Skeletal muscle tissue (tissue), 4 donors: ENCODE data around the gene ZNF638. TPM values are rescaled to one million over a fixed set of nuclear protein-coding genes. Genes with fewer than 3 reads are reported as not detected.

Source experiments
- H3K27ac ChIP-seq: one replicate; pipeline ENCODE4 v1.7.0; 2013; ENCODE audit warnings: mild to moderate bottlenecking, low read depth, low read length, inconsistent platforms
- H3K27me3 ChIP-seq, 3 donors: one replicate each; pipeline ENCODE4 v1.7.0; 2013; ENCODE audit warnings: low read length in 3 of 3; ENCODE audit not compliant: control insufficient read depth in 3 of 3, insufficient read depth in 3 of 3
- H3K36me3 ChIP-seq, 3 donors: one replicate each; pipeline ENCODE4 v1.7.0; 2013; ENCODE audit warnings: low read length in 3 of 3; ENCODE audit not compliant: control insufficient read depth in 3 of 3, insufficient read depth in 3 of 3
- H3K4me1 ChIP-seq, 3 donors: one replicate each; pipeline ENCODE4 v1.7.0; 2013; ENCODE audit warnings: low read length in 3 of 3, mild to moderate bottlenecking in 3 of 3; ENCODE audit not compliant: control insufficient read depth in 3 of 3, insufficient read depth in 3 of 3
- H3K4me3 ChIP-seq, 3 donors: one replicate each; pipeline ENCODE4 v1.7.0; 2013; ENCODE audit warnings: low read length in 3 of 3
- H3K9ac ChIP-seq, 3 donors: one replicate each; pipeline ENCODE4 v1.7.0; 2013; ENCODE audit warnings: low read length in 3 of 3, mild to moderate bottlenecking in 3 of 3, moderate library complexity in 2 of 3, low read depth in 1 of 3
- H3K9me3 ChIP-seq, 3 donors: one replicate each; pipeline ENCODE4 v1.7.0; 2013; ENCODE audit warnings: low read length in 3 of 3; ENCODE audit not compliant: control insufficient read depth in 3 of 3
- total RNA-seq: library from RNA; depleted of rRNA; stranded (reverse); fragments of >200 nt; gene quantifications from one replicate; pipeline ENCODE4 v1.2.3, GENCODE V29; 2014
- donor health status: Osteomylitis.

ZNF638 gene, protein sequence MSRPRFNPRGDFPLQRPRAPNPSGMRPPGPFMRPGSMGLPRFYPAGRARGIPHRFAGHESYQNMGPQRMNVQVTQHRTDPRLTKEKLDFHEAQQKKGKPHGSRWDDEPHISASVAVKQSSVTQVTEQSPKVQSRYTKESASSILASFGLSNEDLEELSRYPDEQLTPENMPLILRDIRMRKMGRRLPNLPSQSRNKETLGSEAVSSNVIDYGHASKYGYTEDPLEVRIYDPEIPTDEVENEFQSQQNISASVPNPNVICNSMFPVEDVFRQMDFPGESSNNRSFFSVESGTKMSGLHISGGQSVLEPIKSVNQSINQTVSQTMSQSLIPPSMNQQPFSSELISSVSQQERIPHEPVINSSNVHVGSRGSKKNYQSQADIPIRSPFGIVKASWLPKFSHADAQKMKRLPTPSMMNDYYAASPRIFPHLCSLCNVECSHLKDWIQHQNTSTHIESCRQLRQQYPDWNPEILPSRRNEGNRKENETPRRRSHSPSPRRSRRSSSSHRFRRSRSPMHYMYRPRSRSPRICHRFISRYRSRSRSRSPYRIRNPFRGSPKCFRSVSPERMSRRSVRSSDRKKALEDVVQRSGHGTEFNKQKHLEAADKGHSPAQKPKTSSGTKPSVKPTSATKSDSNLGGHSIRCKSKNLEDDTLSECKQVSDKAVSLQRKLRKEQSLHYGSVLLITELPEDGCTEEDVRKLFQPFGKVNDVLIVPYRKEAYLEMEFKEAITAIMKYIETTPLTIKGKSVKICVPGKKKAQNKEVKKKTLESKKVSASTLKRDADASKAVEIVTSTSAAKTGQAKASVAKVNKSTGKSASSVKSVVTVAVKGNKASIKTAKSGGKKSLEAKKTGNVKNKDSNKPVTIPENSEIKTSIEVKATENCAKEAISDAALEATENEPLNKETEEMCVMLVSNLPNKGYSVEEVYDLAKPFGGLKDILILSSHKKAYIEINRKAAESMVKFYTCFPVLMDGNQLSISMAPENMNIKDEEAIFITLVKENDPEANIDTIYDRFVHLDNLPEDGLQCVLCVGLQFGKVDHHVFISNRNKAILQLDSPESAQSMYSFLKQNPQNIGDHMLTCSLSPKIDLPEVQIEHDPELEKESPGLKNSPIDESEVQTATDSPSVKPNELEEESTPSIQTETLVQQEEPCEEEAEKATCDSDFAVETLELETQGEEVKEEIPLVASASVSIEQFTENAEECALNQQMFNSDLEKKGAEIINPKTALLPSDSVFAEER (N-terminal part only)
- 187 TPM for total RNA-seq

DNA sequence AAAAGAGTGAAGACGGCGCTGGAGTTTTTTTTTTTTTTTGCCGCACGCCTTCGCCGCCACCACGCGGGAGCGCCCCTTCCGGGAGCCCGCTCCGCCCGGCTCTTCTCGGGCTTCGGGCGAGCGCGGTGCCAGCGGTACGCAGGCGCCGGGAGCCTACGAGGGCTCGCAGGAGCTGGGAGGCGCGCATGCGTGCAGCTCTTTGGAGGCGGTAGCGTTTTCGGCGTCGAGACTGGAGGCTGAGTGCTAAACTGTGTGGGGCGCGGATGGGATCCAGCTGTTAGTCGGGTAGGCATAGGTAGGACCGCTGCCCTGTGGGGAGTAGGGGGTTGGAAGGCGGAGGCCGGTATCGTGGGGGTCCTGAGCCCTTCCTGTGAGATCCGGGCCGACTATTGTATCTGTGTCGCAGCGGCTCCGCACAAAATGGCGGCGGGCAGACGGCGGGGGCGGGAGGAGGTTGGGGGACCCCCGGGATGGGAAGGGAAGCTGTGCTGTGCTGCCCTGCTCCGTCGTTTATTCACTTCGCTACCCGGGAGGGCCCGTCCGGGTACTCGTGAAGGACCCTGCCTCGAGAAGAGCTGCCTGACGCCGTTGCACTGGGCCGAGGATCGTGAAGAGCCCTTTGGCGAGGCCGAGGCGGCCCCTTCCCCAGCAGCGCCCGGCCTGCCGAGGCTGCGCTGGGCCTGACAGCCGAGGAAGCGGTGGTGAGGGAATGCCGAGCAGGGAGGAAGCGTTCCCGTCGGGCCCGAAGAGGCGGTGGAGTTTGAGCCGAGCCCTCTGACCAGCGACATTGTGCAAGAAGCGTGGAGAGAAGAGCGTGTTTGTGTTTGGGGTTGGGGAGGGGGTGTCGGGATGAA is at the start of gene ZNF638:
Gene ZNF638, plus strand, starts transcription at position 202 of the 854 bp plus-strand sequence. CDS start 17,173 bp downstream, outside the sequence.
- peaks cover 0 to 3% (median 0%) of the 10 kb centered on the region in 3 donors for H3K36me3 ChIP-seq
- H3K9ac ChIP-seq: peak within 1 kb of the TSS; percentile 99 to 100 (median 99)
- no peaks in the 10 kb centered on the region for H3K27me3 ChIP-seq
- H3K4me1 ChIP-seq: peaks cover 11 to 17% (median 17%) of the 10 kb centered on the region in 3 donors
- H3K9me3 ChIP-seq: no peaks in the 10 kb centered on the region
- peak within 1 kb of the TSS; percentile 93 to 99 (median 98) for H3K4me3 ChIP-seq
- peak within 1 kb of the TSS; percentile 96 for H3K27ac ChIP-seq

DNA sequence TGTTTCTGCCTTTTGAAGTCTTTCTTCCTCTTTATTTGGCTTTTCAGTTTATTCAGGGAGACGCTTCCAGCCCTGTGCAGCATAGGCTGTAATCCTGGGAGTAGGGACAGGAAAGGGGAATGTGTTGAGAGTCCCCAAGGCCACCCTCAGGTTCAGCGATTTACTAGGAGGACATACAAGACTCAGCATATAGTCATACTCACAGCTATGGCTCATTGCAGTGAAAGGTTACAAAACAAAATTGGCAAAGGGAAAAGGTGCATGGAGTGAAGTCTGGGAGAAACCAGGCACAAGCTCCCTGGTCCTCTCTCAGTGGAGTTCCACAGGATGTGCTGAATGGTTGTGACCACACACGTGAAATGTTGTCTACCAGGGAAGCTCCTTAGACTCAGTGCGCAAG is 49.6 kb upstream of the ZNF638 start:
- H3K27me3 ChIP-seq: peaks cover 0 to 2% (median 0%) of the 10 kb centered on the region in 3 donors
- H3K9ac ChIP-seq: no peak overlapping the region
- no peaks in the 10 kb centered on the region for H3K36me3 ChIP-seq
- peak overlapping the region in 1 of 3 donors; percentile 15 for H3K4me3 ChIP-seq
- H3K4me1 ChIP-seq: peaks cover 25 to 37% (median 26%) of the 10 kb centered on the region in 3 donors
- peak overlapping the region; percentile 33 for H3K27ac ChIP-seq
- H3K9me3 ChIP-seq: no peaks in the 10 kb centered on the region

DNA sequence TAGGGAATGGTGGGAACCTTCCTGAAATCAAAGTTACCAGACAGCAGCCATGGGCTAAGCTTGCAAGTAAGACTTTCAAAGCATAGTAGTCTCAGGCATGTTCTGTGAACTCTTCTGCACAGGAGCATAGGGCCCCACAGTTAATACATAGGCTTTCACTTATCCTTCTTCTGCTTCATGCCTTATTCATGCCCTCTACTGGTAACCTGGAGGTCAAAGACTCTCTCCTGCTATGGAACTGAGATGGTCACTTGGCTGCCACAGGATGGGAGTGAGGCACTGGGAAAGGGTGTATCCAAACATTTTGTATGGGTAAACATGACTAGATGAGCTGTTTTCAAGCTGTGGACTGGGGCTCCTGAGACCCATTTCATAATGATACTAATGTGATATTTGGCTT is 49.1 kb upstream of the ZNF638 start:
- Histone ChIP-seq H3K4me1 (peaks cover 20 to 36% (median 25%) of the 10 kb centered on the region in 3 donors), H3K36me3 (no peaks in the 10 kb centered on the region), H3K4me3 (peak overlapping the region in 1 of 3 donors; percentile 15), H3K9ac (no peak overlapping the region), H3K27ac (peak overlapping the region; percentile 33), H3K27me3 (peaks cover 0 to 2% (median 0%) of the 10 kb centered on the region in 3 donors), H3K9me3 (no peaks in the 10 kb centered on the region)

DNA sequence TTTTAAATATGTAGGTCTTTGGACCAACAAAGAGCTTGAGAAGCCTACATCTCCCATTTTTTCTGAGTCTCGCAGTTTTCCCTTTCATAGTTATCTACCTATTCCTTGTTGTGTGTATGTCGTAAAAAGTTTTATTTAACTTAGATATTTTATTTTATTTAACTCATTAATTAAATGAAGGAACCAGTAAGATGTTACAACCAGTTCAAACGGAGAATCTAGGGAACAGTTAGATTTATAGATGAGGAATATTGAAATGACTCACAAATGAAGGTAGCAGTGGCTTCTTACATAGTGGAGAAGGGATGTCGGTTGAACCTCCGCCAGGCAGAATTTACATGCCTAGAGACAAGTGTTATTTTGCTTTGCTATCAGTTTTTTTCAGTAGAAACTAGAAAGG is 48.5 kb upstream of the ZNF638 start:
- H3K9me3 ChIP-seq: no peaks in the 10 kb centered on the region
- no peak overlapping the region for H3K9ac ChIP-seq
- no peak overlapping the region for H3K4me3 ChIP-seq
- H3K4me1 ChIP-seq: peaks cover 14 to 34% (median 25%) of the 10 kb centered on the region in 3 donors
- H3K36me3 ChIP-seq: no peaks in the 10 kb centered on the region
- peaks cover 0 to 2% (median 0%) of the 10 kb centered on the region in 3 donors for H3K27me3 ChIP-seq
- no peak overlapping the region for H3K27ac ChIP-seq

DNA sequence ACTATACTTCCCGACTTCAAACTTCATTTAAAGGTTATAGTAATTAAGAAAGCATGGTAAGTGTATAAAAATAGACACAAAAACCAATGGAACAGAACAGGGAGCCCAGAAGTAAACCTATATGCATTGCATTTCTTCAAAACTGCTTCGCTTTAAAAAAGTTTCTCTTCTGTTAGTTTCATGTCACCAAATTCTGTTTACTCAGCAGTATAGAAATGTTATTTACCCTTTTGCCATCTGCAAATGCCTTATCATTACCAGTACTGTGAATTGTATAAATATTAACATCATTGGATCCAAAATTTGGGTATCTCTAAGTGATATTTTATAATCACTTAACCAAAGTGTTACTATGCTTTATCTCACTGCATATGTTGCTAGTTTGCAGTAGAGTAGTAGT is 45.9 kb upstream of the ZNF638 start:
- Histone ChIP-seq H3K4me3 (no peak overlapping the region), H3K36me3 (no peaks in the 10 kb centered on the region), H3K27ac (no peak overlapping the region), H3K9me3 (no peaks in the 10 kb centered on the region), H3K4me1 (peaks cover 3 to 29% (median 20%) of the 10 kb centered on the region in 3 donors), H3K9ac (no peak overlapping the region), H3K27me3 (no peaks in the 10 kb centered on the region)

DNA sequence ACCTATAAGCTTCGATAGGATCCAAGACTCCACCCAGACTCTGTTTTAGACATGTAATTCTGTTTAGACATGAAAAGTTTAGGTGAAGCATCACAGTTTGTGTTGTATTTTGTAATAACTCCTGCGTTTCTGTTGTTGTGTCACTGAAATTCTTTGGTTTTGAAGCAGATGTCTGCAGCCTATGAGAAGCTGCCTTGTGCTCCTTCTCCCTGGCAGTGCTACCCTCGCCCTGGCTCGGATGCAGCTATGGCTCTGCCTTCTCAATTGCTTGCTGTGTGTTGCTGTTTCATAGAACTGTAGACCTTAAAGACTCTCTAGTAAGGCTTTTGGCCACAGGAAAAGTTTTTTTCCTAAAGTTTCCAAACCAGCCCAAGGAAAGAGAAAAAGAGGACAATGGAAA is 40.2 kb upstream of the ZNF638 start:
- no peak overlapping the region for H3K27ac ChIP-seq
- no peaks in the 10 kb centered on the region for H3K27me3 ChIP-seq
- no peak overlapping the region for H3K9ac ChIP-seq
- no peaks in the 10 kb centered on the region for H3K36me3 ChIP-seq
- no peaks in the 10 kb centered on the region for H3K9me3 ChIP-seq
- no peak overlapping the region for H3K4me3 ChIP-seq
- H3K4me1 ChIP-seq: peaks cover 3 to 12% (median 7%) of the 10 kb centered on the region in 3 donors

DNA sequence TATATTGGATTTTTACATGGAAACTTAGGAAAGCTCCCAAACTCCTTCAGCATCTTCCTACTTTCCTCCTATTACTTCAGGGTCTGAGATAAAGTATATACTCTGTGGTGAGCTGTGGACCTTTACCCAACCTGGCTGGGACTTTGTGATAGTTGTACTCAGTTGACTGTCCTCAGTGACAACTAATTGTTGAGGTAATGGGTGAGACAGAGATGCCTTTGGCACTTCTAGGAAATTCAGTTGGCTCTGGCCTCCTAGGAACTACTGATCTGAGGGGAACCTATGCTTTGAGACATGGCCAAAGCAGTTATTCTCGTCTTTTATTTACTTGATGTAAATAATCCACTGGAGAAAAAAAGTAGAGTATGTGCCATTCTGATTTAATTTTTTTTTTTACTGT is 39.4 kb upstream of the ZNF638 start:
- no peaks in the 10 kb centered on the region for H3K27me3 ChIP-seq
- no peak overlapping the region for H3K4me3 ChIP-seq
- no peak overlapping the region for H3K27ac ChIP-seq
- H3K9ac ChIP-seq: no peak overlapping the region
- H3K4me1 ChIP-seq: peaks cover 3 to 9% (median 7%) of the 10 kb centered on the region in 3 donors
- no peaks in the 10 kb centered on the region for H3K9me3 ChIP-seq
- H3K36me3 ChIP-seq: no peaks in the 10 kb centered on the region

DNA sequence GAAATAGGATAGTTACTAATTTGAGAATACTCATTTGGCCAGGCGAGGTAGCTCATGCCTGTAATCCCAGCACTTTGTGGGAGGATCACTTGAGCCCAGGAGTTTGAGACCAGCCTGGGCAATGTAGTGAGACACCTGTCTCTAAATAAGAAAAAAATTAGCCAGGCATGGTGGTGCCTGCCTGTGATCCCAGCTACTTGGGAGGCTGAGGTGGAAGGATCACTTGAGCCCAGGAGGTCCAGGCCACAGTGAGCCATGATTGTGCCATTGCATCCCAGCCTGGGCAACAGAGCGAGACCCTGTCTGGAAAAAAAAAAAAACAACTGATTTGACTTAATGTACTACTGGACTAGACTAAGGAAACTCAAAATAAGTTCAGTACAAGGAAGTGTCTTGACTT is 32.7 kb upstream of the ZNF638 start:
- no peaks in the 10 kb centered on the region for H3K36me3 ChIP-seq
- no peak overlapping the region for H3K4me3 ChIP-seq
- no peak overlapping the region for H3K9ac ChIP-seq
- no peak overlapping the region for H3K27ac ChIP-seq
- no peaks in the 10 kb centered on the region for H3K27me3 ChIP-seq
- peaks cover 0 to 13% (median 6%) of the 10 kb centered on the region in 3 donors for H3K4me1 ChIP-seq
- H3K9me3 ChIP-seq: no peaks in the 10 kb centered on the region

DNA sequence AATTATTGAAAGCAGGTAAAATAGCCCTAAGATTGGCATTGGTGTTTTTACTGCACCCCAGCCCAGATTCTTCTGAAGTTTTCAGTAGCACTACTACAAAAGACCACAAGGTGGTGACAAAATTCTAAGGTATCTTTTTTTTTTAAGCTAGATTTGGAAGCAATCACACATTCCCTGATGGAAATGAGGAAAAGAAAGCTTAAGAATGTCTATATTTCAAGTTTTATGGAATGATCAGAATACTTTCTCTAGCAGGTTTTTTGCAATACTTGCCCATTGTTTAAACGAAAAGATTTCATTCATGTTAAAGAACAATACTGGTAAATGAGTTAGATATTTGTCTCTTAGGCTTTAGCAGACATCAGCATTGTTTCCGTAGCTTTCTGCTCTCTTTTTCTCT is 32.1 kb upstream of the ZNF638 start:
- H3K9ac ChIP-seq: no peak overlapping the region
- H3K9me3 ChIP-seq: no peaks in the 10 kb centered on the region
- H3K27me3 ChIP-seq: no peaks in the 10 kb centered on the region

More for the DNA sequence above, 32.1 kb upstream of the ZNF638 start:
- H3K36me3 ChIP-seq: no peaks in the 10 kb centered on the region
- peaks cover 0 to 13% (median 8%) of the 10 kb centered on the region in 3 donors for H3K4me1 ChIP-seq
- no peak overlapping the region for H3K4me3 ChIP-seq
- H3K27ac ChIP-seq: no peak overlapping the region
